Mucosa of descending colon (tissue), 3 donors: ENCODE results near the gene AMPD3. TPM values are rescaled to one million over a fixed set of nuclear protein-coding genes. Genes with fewer than 3 reads are reported as not detected.

ENCODE experiments used
- ATAC-seq: fragments of 200-7000 bp; cut with Tn5 transposase; one replicate; pipeline ENCODE4 v1.9.1; 2020; ENCODE audit warnings: mild to moderate bottlenecking, moderate library complexity
- DNase-seq, 3 donors: peaks; one replicate each; pipeline ENCODE4 v3.0.0-alpha.2; 2020
- H3K36me3 ChIP-seq: fragments of 200-600 bp; one replicate; pipeline ENCODE4 v1.8.0; 2021; ENCODE audit warnings: low read depth, mild to moderate bottlenecking
- H3K4me1 ChIP-seq: fragments of 200-600 bp; one replicate; pipeline ENCODE4 v1.8.0; 2021; ENCODE audit warnings: low read depth, mild to moderate bottlenecking
- H3K4me3 ChIP-seq: fragments of 200-600 bp; one replicate; pipeline ENCODE4 v1.8.0; 2021; ENCODE audit warnings: mild to moderate bottlenecking
- H3K9me3 ChIP-seq: fragments of 200-600 bp; one replicate; pipeline ENCODE4 v1.8.0; 2021; ENCODE audit warnings: mild to moderate bottlenecking
- intact Hi-C, 2 donors: fragments of 100-400 bp; cut with DNase I in 1 of 2; cut with micrococcal nuclease in 1 of 2; formaldehyde crosslinking; loops; one replicate each; pipeline versions ENCODE4 v1.11.0 to v1.11.1; 2022; cut with DNase I, micrococcal nuclease
- total RNA-seq, 3 donors: library from RNA; stranded (reverse); fragmentation: NEBNext Ultra II Directional in 2 of 3; extraction: Animal tissue kit (Norgen Biotek cat#: 25700) in 2 of 3; gene quantifications; one replicate each; pipeline versions ENCODE4 v1.2.1 to v1.2.4, GENCODE V29; 2021 to 2023
- TF ChIP-seq, protein P1 (sequence below): fragments of 200-600 bp; IDR thresholded peaks from one replicate; pipeline ENCODE4 v1.8.0; 2022; ENCODE audit warnings: antibody characterized with exemption, mild to moderate bottlenecking
- donor health status: DM: no; HTN: no; CAD: no; lungs with moderate emphysema.
- donor health status: DM: no; HTN: no; CAD: no.
- donor health status: DM: no; HTN: yes; CAD: no.

The AMPD3 gene
- total RNA-seq, 3 donors from 2014 or later = 7.2 to 16.2 (median 10.6) TPM

DNA sequence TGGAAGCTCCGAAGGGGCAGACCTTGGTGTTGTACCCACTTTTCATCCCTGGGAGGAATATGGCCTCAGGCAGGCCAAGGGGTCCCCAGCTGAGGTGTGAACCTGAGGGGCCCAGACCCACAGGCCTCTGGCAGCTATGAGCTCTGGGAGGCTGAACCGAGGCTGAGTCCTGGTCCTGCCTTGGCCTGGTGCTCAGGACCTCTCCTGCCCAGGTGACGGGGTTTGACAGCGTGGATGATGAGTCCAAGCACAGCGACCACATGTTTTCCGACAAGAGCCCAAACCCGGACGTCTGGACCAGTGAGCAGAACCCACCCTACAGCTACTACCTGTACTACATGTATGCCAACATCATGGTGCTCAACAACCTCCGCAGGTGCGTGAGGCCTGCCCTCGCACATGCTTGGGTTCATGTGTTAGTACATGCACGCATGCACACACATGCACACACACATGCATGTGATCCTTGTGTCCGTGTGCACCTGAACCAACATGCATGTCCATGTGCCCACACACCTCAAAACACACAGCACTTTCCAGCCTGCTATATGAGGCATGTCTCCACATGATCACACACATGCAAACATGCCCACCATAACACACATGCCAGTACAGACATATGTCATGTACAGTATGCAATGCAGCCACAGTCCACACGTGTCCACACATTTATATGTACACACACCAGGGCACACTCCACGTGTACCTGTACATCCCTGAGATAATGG lies 45.0 kb downstream of the AMPD3 start:
- TF ChIP-seq, protein P1, sequence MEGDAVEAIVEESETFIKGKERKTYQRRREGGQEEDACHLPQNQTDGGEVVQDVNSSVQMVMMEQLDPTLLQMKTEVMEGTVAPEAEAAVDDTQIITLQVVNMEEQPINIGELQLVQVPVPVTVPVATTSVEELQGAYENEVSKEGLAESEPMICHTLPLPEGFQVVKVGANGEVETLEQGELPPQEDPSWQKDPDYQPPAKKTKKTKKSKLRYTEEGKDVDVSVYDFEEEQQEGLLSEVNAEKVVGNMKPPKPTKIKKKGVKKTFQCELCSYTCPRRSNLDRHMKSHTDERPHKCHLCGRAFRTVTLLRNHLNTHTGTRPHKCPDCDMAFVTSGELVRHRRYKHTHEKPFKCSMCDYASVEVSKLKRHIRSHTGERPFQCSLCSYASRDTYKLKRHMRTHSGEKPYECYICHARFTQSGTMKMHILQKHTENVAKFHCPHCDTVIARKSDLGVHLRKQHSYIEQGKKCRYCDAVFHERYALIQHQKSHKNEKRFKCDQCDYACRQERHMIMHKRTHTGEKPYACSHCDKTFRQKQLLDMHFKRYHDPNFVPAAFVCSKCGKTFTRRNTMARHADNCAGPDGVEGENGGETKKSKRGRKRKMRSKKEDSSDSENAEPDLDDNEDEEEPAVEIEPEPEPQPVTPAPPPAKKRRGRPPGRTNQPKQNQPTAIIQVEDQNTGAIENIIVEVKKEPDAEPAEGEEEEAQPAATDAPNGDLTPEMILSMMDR = no peak
- intact Hi-C loops = no loop called here
- Histone ChIP-seq H3K36me3 (no peaks in the 10 kb centered on the region), H3K4me1 (no peaks in the 10 kb centered on the region), H3K4me3 (no peak overlapping the region), H3K9me3 (no peaks in the 10 kb centered on the region)
- ATAC-seq (no peak), DNase-seq (no peak)

DNA sequence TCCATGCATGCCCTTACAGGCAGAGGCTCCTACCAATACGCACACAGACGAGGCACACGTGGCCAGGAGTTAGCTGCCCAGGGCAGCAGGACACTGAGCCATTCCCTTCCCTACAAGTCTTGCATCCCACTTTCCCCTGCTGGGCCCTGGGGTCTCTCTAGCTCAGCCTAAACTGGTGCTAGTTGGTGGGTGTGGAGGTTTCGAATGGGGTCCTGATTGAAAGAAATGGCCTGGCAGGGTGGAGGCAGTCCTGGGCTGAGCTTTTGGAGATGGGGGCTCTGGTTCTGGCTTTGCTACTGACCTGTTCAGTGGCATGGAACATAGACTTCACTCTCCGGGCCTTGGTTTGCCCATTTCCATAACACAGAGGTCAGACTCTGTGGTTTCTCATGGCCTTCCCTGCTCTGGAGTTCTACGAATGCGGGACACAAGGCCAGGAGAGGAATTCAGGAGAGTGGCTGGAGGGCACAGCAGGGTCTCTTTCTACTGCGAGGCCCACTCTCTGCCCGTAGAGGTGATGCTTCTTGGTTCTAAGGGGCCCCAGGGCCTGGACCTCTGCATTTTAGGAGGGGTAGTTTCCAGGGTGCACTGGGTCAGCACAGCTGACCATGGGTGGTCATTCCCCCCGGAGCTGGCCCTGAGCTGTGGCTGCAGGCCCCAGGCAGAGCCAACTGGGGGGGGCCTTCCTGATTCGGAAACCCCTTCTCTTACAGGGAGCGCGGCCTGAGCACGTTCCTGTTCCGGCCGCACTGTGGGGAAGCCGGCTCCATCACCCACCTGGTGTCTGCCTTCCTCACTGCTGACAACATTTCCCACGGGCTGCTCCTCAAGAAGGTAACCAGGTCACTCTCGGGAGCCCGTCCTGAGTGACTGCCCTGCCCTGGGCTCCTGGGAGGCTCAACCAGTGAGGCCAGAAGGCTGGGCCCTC lies 46.0 kb downstream of the AMPD3 start:
- Histone ChIP-seq H3K4me1 (no peaks in the 10 kb centered on the region), H3K4me3 (no peak overlapping the region), H3K36me3 (no peaks in the 10 kb centered on the region), H3K9me3 (no peaks in the 10 kb centered on the region)
- TF ChIP-seq, protein P1 = no peak
- intact Hi-C loops = no loop called here
- no peak for ATAC-seq
- no peak for DNase-seq

DNA sequence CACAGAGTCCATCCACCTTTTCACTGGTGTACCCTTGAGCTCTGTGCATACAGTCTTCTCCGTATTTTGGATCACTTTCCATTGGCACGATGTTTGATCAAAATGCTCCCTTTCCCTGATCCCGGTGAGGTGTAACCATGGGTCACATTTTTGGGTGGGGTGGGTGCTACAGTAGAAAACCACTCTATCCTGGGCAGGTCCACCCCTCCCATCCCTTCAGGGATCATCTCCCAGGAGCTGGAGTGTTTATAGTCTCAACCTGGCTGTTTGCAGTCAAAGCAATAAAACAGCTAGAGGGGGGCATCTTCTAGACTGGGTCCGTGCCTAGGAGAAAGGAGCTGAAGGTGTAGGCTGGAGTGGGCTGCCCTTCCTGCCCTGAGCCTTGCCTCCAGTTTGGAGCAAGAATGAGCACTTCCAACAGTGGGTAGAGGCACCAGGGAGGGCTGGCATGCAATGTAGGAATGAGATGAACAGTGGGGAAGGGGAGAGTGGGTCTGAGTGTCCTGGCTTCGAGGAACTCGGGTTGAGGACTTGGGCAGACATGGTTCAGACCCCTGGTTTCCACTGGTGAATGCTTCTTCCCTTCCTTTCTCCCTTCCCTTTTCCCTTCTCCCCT lies 47.1 kb downstream of the AMPD3 start:
- Histone ChIP-seq H3K9me3 (no peaks in the 10 kb centered on the region), H3K36me3 (no peaks in the 10 kb centered on the region), H3K4me1 (no peaks in the 10 kb centered on the region), H3K4me3 (no peak overlapping the region)
- intact Hi-C loops = no loop called here
- TF ChIP-seq, protein P1 = no peak
- no peak for ATAC-seq
- DNase-seq = no peak

DNA sequence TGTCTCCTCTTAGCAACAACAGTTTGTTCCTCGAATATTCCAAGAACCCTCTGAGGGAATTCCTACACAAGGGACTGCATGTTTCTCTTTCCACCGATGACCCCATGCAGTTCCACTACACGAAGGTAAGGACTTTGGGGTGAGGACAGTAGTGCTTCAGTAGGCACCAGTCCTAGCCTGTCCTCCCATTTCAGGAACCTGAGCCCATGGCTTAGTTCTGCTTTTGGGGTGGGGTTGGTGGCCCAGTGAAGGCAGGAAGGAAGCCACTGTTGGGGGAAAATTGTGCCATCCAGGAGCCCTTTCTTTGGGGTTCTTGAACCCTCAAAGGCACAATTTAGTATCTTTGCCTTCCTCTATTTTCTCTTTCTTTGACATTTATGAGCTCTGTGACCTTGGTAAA lies 47.7 kb downstream of the AMPD3 start:
- Histone ChIP-seq H3K4me3 (no peak overlapping the region), H3K36me3 (no peaks in the 10 kb centered on the region), H3K9me3 (no peaks in the 10 kb centered on the region), H3K4me1 (no peaks in the 10 kb centered on the region)
- intact Hi-C loops = no loop called here
- no peak for DNase-seq
- ATAC-seq = peak; percentile 42
- TF ChIP-seq, protein P1 = no peak

DNA sequence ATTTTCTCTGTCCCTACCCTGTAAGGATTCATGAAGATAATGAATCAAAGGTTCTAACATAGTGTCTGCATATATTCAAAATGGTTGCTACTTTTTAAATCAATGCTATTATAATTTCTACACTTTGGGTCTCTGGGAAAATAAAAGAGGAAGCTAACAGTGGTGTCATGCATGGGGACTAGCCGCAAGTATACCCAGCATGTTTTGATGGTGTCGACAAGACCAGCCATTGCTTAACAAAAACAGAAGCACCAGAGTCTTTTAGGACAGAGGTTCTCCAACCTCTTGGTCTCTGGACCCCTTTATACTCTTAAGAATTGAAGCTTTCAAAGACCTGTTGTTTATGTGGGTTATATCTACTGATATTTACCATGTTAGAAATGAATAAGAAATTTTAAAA lies 48.2 kb downstream of the AMPD3 start:
- intact Hi-C loops = no loop called here
- peak; percentile 33 for ATAC-seq
- Histone ChIP-seq H3K4me3 (no peak overlapping the region), H3K36me3 (no peaks in the 10 kb centered on the region), H3K4me1 (no peaks in the 10 kb centered on the region), H3K9me3 (no peaks in the 10 kb centered on the region)
- no peak for DNase-seq
- TF ChIP-seq, protein P1 = no peak
